ENCODE measurements around the gene SYNE3.

SYNE3 gene

DNA sequence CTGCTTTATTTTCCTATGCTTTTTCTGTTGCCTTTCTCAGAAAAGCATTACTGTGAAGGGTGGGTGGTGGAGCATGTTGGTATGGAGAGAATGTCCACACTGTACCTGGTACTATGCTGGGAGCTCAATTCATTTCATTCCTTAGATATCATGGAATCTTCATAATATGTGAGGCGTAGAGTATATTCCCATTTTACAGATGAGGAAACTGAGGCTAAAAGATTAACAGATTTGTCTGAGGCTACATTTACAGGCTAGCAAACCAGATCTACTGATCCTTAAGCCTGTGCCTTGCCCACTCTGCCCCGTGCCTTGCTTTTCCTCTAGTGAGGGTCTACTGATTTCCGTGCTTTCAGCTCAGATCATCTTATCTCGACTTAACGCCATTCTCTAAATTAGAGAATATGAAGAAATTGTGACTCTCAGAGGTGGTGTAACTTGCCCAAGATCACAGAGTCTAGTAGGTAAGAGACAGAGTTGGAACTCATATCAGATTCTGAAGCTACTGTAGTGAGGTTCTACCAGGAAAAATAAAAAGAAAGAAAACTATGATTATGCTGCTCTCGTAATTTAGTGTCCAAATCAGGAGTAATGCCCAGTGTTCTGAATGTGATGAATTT is 23.9 kb upstream of the SYNE3 start:
- no peak for DNase-seq

DNA sequence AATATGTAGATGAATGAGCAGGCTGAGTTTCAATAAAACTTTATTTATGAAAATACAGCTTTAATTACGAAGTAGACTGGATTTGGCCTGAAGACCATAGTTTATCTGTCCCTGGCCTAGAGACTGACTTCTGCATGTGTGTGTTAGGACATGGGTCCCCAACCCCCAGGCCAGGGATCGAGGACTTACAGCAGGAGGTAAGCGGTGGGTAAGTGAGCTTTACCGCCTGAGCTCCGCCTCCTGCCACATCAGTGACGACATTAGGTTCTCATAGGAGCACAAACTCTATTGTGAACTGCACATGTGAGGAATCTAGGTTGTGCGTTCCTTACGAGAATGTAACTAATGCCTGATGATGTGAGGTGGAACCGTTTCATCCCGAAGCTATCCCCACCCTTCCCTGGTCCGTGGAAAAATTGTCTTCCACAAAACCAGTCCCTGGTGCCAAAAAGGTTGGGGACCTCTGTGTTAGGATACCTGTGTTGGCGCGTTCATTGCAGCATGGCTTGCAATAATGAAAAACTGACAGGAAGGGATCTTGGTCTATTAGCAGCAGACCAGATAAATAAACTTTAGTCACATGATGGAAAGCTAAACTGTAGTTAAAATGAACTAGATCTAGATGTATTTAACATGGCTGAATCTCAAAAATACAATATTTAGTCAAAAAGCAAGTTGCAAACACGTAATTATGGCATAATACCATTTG is 22.5 kb upstream of the SYNE3 start:
- no peak for DNase-seq

DNA sequence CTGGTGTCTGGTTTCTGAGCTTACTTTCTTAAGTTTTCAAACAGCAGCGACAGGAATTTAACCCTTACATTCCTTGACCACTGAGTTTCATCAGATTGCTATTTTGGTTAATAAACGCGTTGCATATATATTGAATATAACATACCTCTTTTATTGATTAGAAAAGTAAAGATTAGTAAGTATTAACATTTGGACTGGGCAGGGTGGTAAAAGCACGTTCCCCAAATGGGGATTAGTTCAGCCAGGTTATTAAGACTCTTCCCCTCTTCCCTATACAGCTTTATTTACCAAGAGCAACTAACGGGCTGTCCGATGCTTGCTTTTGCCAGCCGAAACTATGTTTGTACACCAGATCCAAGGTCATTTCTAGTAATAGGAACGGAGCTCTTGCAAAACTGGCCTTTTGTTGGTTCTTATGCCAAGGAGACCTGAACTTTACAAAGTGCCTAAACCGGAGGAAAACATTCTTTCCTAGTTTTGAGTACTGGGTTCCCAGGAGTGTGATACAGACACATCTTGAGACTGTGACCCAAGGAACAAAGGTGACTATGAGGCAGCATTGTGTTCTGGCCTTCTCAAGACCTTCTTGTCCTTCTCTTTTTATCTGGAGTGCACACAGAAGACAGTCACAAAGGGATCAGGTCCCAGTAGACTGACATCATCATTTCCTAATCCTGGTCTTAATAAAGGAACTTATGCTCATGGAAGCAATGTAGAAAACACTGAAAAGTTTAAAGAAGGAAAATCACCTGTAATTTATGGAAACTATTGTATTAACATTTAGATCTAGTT is 21.0 kb upstream of the SYNE3 start:
- no peak for DNase-seq

DNA sequence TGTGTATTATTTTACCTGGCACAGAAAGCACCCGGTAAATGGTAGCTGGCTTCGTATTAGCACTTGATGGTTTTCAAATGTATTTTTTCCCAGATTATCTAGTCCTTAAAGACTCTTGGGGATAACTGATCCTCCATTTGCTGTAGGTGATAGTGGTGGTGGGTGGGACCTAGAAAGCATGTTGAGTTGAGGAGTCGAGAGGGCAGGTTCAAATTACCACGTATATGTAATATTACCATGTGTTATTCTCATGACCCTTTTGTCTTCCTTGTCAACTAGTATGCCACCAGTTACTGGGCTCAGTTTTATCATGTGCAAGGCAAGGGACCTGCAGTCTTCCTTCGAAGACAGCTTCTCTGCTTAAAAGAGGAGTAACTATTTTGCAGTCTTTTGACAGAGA is 20.2 kb upstream of the SYNE3 start:
- no peak for DNase-seq

DNA sequence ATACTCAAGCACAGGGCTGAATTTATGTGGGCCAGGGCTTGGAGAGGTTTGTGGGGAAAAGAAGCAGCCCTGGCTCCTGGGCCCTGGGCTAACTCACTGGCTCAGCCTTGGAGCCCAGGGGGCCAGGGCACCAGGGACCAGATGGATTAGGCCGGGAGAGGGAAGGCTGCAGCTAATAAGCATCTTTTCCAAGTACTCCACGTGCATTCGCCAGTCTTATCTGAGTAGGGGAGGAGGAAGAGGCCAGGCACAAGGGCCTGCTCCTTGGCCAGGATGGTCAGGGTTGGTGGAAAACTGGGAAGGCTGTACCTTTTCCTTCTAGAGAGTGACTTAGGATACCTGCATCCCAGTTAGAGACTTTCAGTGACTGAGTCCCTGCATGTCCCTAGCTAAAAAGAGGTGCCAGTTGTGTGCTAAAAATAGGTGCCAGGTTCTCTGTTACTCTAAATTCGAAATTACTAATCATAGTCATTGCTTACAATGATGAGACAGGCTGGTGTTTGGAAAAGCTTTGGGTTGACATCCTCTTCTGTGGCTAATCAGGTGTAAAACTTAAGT is 19.7 kb upstream of the SYNE3 start:
- DNase-seq: no peak

DNA sequence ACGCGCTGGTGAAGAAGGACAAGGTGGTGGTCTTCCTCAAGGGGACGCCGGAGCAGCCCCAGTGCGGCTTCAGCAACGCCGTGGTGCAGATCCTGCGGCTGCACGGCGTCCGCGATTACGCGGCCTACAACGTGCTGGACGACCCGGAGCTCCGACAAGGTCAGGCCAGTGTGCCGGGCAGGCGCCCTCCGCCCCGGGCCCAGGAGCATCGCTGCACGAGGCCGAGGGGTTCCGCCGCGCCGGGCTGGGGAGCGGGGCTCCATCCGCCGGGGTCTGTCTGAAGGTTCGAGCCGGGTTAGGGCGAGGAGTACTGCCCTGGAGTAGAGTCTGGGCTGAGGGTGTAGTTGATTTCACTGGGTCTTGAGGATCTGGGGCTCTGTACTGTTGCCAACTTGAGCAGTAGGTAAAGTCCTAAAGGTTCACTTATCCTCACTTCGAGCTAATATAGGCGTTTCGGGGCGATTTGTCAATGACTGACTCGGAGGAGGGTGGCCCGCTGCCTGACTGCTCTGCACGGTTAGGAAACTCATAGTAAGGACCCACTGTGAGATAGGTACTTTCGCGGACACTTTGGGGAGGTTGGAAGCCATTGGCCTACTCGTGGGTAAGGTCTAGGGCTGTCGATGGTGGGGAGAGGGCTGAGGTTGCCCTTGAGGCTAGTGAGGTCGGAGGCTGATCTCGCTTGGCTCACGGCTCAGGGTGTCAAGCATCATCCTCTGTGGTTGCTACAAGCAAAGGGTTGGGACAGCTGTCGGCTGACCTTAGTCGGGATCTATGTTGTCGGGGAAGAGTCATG is 19.0 kb upstream of the SYNE3 start:
- peak in 1 of 2 experiments; percentile 48 for DNase-seq

DNA sequence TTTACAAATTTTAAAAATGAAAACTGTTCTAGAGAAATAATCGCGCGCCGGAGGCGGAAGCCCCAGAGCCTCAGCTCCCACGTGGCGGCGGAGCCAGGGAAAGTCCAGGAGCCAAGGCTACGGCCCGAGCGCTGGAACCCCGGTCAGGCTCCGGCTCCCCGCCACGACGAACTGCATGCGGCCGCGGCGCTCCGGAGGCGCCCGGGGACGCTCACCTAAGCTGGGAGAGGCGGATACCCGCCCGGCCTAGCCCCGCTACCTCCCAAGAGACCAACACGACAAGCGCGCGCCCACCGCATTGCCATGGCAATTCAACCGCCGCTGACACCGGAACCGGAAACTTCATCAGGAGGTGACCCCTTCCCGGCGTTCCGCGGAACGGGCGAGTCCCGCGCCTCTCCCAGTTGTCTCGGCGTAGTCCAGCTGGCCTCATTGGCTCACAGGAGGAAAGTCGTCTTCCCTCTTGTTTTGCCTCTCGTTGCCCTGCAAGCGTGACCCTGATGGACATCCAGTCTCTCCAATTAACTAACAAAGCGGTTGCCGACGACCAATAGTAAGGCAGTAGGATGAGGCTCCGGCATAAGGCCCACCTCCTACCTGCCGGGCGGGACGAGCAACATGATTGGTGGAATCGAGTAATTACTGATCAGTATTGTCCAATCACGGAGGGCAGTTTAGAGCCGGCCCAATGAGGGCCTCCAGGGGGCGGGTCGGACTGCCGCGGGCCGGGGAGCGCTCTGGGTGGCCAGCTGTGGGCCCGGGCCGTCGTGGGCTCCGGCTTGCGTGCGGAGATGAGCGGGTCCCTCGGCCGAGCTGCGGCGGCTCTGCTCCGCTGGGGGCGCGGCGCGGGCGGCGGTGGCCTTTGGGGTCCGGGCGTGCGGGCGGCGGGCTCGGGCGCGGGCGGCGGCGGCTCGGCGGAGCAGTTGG is 18.1 kb upstream of the SYNE3 start, which contains the start of gene GLRX5:
Gene GLRX5 (plus strand): TSS at position 752 of the 927 bp plus-strand sequence. CDS start 40 bp downstream, at position 792.
- DNase-seq: peak; percentile 98

DNA sequence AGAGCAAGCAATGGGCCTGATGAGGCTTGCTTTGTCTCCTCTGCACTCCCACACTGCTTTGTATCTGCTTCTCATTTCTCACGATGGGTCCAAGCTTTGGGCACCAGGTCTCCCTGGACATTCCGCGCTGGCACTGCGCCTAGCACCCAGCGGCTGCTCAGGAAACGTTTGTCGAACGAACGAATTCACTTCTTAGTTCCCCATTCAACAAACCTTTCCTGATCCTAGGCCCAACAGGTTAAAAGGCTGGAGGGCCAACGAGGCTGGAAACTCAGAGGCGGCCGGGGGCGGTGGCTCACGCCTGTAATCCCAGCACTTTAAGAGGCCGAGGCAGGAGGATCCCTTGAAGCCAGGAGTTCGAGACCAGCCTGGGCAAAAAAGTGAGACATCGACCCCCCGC is 17.4 kb upstream of the SYNE3 start:
- peak; percentile 41 to 48 for DNase-seq

DNA sequence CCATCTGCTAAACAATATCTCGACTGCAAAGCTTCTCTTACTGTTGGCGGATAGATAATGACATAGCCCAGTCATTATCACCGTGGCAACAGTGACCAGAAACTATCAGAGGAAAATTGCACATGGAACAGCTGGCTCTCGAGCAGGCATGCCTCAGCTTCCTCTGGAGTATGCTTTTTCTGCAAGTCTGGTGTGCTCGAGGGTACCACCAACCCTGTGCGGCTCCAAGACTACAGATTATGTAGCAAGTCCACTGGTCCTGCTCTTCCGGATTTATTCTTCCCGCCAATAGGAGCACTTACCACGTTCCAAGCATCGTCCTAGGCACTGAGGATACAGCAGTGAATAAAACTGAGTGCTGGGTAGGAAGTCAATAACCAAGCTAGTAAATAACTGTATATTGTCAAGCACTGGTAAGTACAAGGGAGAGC is 17.0 kb upstream of the SYNE3 start:
- peak; percentile 42 to 43 for DNase-seq

DNA sequence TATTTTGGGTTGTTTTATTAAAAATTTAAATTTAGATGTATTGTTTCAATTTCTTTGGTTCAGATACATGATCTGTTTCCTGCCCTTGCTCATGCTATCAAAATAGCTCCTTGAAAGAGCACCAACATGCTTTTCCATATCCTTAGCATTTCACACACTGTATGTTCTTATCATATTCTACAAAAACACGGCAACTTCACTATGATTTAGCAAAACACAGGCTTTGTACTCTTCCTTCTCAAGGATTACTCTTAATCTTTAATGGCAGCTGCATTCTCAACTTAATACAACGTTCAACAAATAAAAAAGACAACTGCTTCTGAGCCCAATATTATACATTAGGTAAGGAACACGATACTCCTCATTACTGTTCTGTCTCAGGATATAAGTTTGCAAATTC is 15.5 kb upstream of the SYNE3 start:
- no peak for DNase-seq

DNA sequence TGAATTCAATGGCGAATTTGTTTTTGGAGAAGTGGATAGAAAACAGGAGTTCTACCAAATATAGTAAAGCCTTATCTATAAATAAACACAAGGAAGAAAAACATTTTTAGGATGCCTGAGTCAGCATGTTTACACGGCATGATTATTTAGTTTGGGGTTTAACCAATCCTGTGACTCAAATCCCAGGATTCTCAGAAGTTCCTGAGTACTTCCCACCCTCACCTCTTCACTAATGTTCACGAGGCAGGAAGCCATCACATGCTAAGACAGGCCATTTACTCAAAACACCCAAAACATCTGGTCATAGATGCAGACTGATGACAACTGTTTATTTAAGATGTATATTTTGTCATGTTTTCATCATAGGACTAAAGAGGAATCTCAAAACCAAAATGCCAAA is 15.0 kb upstream of the SYNE3 start:
- DNase-seq: peak in 1 of 2 experiments; percentile 10

DNA sequence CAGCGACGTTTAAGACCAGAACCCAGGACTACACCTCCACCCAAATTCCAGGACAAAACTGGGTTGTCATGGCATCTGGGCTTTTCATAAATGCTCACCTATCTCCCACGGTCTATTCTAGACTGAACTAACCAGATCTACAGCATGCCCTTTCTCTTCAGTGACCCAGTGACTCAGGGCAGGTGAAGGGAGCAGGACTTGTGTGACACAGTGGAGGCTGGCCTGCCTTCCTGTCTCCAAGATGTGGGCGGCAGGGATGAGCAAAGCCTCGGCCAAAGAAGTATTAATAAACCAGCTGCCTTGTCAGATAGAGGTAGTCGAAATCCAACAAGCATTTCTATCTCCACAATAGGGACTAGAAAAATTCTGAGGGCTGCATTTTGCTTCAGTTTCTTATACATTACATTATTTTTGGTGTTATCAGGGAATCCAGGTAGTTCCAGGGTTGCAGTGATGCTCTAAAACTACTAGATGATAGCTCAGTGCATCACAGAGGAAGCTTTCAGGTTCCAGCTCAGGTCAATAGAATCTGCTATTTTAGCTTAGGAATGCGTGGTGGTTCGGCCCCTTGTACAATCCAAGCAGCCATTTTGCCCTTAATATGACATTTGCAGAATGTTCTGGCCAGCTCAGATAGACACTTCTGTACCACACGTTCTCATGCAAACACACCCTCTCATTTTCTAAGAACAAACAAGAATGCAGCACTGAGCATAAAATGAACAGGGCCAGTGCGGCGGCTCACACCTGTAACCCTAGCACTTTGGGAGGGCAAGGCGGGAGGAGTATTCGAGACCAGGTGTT is 14.2 kb upstream of the SYNE3 start:
- DNase-seq: peak in 1 of 2 experiments; percentile 21

DNA sequence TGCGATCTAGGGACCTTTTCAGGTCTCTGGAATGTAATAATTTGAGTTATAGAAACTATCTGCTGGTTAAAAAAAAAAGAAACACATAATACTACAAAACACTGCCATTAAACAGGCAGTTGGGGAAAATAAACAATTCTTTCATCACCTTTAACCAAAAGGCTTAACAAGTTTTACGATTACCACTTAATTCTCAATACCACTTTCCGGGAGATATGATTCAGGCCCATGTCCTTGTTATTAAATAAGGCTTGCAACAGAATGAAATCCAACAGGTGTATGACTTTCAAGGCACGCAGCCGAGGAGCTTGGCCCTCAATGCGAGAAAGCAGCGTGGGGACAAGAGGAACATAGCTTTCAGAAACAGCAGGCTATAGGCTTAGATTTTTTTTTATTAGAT is 12.8 kb upstream of the SYNE3 start:
- no peak for DNase-seq

DNA sequence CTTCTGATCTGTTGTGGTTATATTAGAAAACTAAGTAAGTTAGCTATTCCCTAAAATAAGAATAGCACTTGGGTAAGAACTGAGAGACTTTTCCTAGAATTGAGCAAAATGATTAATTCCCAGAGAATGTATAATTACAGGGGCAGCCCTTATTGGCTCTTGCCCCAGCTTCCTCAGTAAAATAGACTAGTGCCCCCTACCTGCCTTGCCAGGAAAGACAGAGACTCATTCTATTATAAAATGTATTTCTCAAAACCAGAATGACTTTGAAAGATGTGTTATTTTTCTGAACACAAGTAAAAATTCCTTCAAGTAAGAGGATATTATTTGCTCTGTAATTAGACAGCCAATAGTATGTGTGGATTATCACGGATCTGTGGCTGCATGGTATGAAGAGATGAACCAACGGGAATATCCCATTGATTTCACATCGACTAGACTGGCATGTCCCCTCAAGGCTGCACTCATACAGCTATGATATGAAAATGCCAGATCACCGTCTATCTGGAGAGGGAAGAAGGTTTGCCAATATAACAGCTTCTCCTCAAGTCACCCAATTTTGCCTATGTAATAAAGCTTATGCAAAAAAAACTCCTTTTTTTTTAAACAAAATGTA is 11.0 kb upstream of the SYNE3 start:
- DNase-seq: peak; percentile 64 to 68

DNA sequence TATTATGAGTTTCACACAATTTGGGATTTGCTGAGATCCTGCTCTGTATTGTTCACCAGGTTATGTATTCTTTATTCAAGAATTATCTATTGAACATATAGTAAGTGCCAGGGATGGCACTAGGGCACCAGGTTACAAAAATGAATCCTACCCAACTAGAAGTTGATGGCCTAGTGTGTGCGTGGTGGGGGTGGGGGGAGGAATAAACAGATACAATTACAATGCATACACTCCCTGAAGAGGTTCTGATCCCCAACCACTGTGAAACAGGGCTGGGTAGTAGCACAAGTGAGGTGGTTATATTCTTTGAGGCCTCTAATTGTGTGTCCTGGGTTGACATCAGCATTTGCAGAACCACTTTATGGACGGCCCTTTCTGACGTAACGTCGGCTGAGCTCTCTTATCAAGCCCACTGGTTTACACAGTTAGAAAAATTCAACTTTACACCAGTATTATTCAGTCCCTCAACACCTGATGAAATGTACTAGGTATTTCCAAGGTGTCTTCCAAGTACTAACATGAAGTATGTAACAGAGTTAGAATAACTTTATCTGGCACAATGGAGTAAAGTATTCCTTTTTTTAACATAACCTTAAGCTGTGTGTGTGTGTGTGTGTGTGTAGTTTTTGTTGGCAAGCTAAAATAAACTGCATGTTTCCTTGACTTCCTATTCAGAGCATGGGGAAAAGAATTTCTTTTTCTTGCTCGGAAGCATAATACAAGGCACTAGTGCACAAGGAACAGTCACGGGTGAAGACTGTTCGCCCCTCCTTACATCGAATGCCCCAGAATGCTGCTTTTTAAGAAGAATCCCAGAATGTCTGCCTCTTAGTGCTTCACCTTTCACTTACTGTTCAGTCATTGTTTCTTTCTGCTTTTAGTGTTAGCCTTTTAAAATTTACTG is 10.3 kb upstream of the SYNE3 start:
- peak in 1 of 2 experiments; percentile 15 for DNase-seq

DNA sequence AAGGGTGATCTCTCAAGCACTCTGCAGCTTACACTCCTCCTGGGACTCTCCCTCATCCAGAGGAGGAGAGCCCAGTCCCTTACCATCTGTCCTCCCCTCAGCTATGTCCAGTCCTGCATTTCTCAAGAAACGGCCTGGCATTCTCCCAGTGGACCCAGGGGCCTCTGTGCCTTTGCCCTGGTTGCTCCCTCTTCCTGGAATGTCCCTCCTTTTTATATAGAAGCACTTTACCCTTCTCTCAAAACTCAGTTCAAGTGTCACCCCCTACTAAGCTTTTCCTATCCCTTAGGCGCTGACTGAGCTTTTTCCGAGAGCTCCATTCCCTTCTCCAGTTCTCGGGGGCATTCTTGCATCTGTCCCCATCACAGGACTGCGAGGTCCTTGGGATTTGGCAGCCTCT is 9.5 kb upstream of the SYNE3 start:
- DNase-seq: peak in 1 of 2 experiments; percentile 13

DNA sequence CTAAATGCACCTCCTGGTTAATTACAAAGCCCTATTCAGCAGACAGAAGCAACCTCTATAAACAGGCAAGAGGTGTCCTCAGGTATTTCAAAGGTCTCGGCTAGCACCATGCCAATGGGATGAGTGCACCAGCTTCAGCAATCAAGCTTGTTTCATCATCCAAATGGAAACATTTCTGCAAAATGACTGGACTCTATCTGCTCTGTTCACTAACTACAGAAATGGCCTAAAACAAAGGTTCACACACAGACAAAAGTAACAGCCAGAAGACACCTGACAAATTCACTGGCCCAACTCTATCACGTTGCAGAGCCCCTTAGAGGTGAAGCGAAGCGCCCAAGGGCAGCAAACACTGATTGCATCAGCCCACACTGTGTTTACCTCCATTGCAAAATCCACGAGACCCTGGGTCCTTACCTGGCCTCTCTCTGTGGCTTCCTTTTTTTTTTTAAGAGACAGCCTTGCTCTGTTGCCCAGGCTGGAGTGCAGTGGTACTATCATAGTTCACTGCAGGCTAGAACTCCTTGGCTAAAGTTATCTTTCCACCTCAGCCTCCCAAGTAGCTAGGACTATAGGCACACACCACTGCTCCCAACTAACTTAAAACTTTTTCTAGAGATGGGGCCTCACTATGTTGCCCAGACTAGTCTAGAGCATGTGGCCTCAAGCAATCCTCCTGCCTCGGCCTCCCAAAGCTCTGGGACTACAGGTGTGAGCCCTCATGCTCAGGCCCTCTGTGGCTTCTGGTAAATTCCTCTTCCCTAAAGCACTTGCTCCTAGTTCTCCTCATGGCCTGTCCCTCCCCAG is 8.5 kb upstream of the SYNE3 start:
- DNase-seq: peak in 1 of 2 experiments; percentile 19

Data from activated T-cell treated with anti-CD3 and anti-CD28 coated beads, Interleukin-2, amount 50 U/mL, for 48 hours (primary cell).